SK-N-SH (cell line): Measurements from ENCODE around the gene ABCB1. TPM values are rescaled to one million over a fixed set of nuclear protein-coding genes. Genes with fewer than 3 reads are reported as not detected.

Experiments
- CTCF ChIA-PET: fragments of 300-600, 350-600 bp; formaldehyde crosslinking; extraction: SDS; loops from one replicate; lab custom pipeline; 2021; lab: Yijun Ruan, JAX
- POLR2A ChIA-PET: fragments of 350-600 bp; sonication (Branson Sonifier 250); formaldehyde crosslinking; extraction: SDS; loops from one replicate; lab custom pipeline; 2020; ENCODE audit warnings: antibody characterized with exemption, inconsistent platforms; lab: Yijun Ruan, JAX
- DNase-seq: peaks from one replicate; pipeline ENCODE4 v3.0.0; 2012
- H2AFZ ChIP-seq: fragments of 200-600 bp; sonication (generic); 2 replicates; pipeline ENCODE4 v1.8.1; 2016; ENCODE audit warnings: antibody characterized with exemption, mild to moderate bottlenecking, low read depth
- H3F3A ChIP-seq: fragments of 200-600 bp; sonication (generic); replicated peaks from 2 replicates; pipeline ENCODE3; 2016; ENCODE audit warnings: antibody characterized with exemption, mild to moderate bottlenecking; ENCODE audit not compliant: insufficient read depth
- H3K27ac ChIP-seq, 2 experiments: fragments of 200-500 bp in 1 of 2; fragments of 200-600 bp in 1 of 2; sonication (Bioruptor generic) in 1 of 2; sonication (generic), shearing (Covaris generic) in 1 of 2; 2 replicates each; pipeline versions ENCODE4 v1.5.1 to v1.6.1; 2014 to 2016; ENCODE audit warnings: low read depth in 2 of 2, inconsistent platforms in 1 of 2, low read length in 1 of 2, mild to moderate bottlenecking in 1 of 2, mixed read lengths in 1 of 2
- H3K27me3 ChIP-seq: fragments of 200-600 bp; sonication (generic), shearing (Covaris generic); 2 replicates; pipeline ENCODE4 v1.6.1; 2016; ENCODE audit warnings: mixed run types; ENCODE audit not compliant: insufficient read depth
- H3K36me3 ChIP-seq, 2 experiments: fragments of 200-500 bp in 1 of 2; fragments of 200-600 bp in 1 of 2; sonication (Bioruptor generic) in 1 of 2; sonication (generic) in 1 of 2; replicated peaks in 1 of 2; 2 replicates each; pipeline versions ENCODE3 to v1.5.1; 2014 to 2016; ENCODE audit warnings: low read length in 1 of 2, mild to moderate bottlenecking in 1 of 2; ENCODE audit not compliant: insufficient read depth in 2 of 2, control insufficient read depth in 1 of 2
- H3K4me1 ChIP-seq, 2 experiments: fragments of 200-500 bp in 1 of 2; fragments of 200-600 bp in 1 of 2; sonication (Bioruptor generic) in 1 of 2; sonication (generic), shearing (Covaris generic) in 1 of 2; 2 replicates each; pipeline versions ENCODE4 v1.5.1 to v1.6.1; 2014 to 2016; ENCODE audit warnings: low read depth in 1 of 2, low read length in 1 of 2, mixed run types in 1 of 2; ENCODE audit not compliant: insufficient read depth in 2 of 2, control insufficient read depth in 1 of 2
- H3K4me2 ChIP-seq: fragments of 200-600 bp; sonication (generic), shearing (Covaris generic); 2 replicates; pipeline ENCODE4 v1.6.1; 2017; ENCODE audit warnings: mixed run types
- H3K4me3 ChIP-seq, 2 experiments: fragments of 200-500 bp in 1 of 2; fragments of 200-600 bp in 1 of 2; sonication (Bioruptor generic) in 1 of 2; sonication (generic), shearing (Covaris generic) in 1 of 2; 2 replicates each; pipeline versions ENCODE4 v1.5.1 to v1.8.1; 2014 to 2016; ENCODE audit warnings: low read depth in 2 of 2, inconsistent platforms in 1 of 2, low read length in 1 of 2, mild to moderate bottlenecking in 1 of 2, mixed read lengths in 1 of 2, moderate library complexity in 1 of 2
- H3K79me2 ChIP-seq: fragments of 200-600 bp; sonication (generic); 2 replicates; pipeline ENCODE4 v1.8.1; 2017; ENCODE audit warnings: mild to moderate bottlenecking; ENCODE audit not compliant: insufficient read depth
- H3K9ac ChIP-seq: fragments of 200-600 bp; sonication (generic); 2 replicates; pipeline ENCODE4 v1.6.1; 2017; ENCODE audit warnings: mixed run types
- H3K9me2 ChIP-seq: fragments of 200-600 bp; sonication (generic); 2 replicates; pipeline ENCODE4 v1.6.1; 2017; ENCODE audit warnings: mixed run types
- H3K9me3 ChIP-seq: fragments of 200-600 bp; sonication (generic); 2 replicates; pipeline ENCODE4 v1.6.1; 2017; ENCODE audit warnings: mixed run types, mild to moderate bottlenecking, moderate library complexity
- H4K20me1 ChIP-seq: fragments of 200-600 bp; sonication (generic); 2 replicates; pipeline ENCODE4 v1.6.1; 2017; ENCODE audit warnings: mild to moderate bottlenecking, mixed run types; ENCODE audit not compliant: insufficient read depth
- CHD2 ChIP-seq: fragments of 150-350 bp; IDR thresholded peaks from 2 replicates; pipeline ENCODE4 v1.6.1; 2018; ENCODE audit warnings: low read length; ENCODE audit not compliant: partially characterized antibody
- EP300 ChIP-seq, 2 experiments: IDR thresholded peaks; 2 replicates each; pipeline versions ENCODE4 v1.4.0 to v1.6.1; 2012; ENCODE audit warnings: borderline replicate concordance in 1 of 2, low read depth in 1 of 2, low read length in 1 of 2
- EZH2phosphoT487 ChIP-seq: fragments of 200-600 bp; sonication (generic); IDR thresholded peaks from 2 replicates; pipeline ENCODE4 v1.6.1; 2017; ENCODE audit warnings: low read depth, mixed run types, mild to moderate bottlenecking, antibody characterized with exemption, moderate library complexity, borderline replicate concordance
- FOSL2 ChIP-seq: IDR thresholded peaks from 2 replicates; pipeline ENCODE4 v1.4.0; 2012; ENCODE audit warnings: low read depth, mild to moderate bottlenecking, moderate library complexity, borderline replicate concordance
- FOXJ3 ChIP-seq: sonication (generic); formaldehyde crosslinking; IDR thresholded peaks from 2 replicates; pipeline ENCODE4 v1.5.1; 2020; ENCODE audit warnings: mild to moderate bottlenecking, missing genetic modification reagents
- FOXM1 ChIP-seq: IDR thresholded peaks from 2 replicates; pipeline ENCODE4 v1.4.0; 2012; ENCODE audit warnings: low read depth, mild to moderate bottlenecking
- GABPA ChIP-seq: IDR thresholded peaks from 2 replicates; pipeline ENCODE4 v1.4.0; 2012; ENCODE audit warnings: low read depth, mild to moderate bottlenecking
- GATA2 ChIP-seq: sonication (generic); formaldehyde crosslinking; IDR thresholded peaks from 2 replicates; pipeline ENCODE4 v1.5.0; 2020; ENCODE audit warnings: mild to moderate bottlenecking, missing genetic modification reagents
- MEF2A ChIP-seq: IDR thresholded peaks from 2 replicates; pipeline ENCODE4 v1.4.0; 2012; ENCODE audit warnings: low read depth, borderline replicate concordance
- MXI1 ChIP-seq: IDR thresholded peaks from 2 replicates; pipeline ENCODE4 v1.6.1; 2012; ENCODE audit warnings: mild to moderate bottlenecking, low read depth, low read length, improper control_type of control experiment
- RAD21 ChIP-seq: IDR thresholded peaks from 2 replicates; pipeline ENCODE4 v1.6.1; 2012; ENCODE audit warnings: mild to moderate bottlenecking, low read length
- RFX5 ChIP-seq: IDR thresholded peaks from 2 replicates; pipeline ENCODE4 v1.6.1; 2012; ENCODE audit warnings: mild to moderate bottlenecking, improper control_type of control experiment, low read length
- SMC3 ChIP-seq: IDR thresholded peaks from 2 replicates; pipeline ENCODE4 v1.6.1; 2012; ENCODE audit warnings: low read depth, low read length, improper control_type of control experiment
- TCF12 ChIP-seq: IDR thresholded peaks from 2 replicates; pipeline ENCODE4 v1.4.0; 2012
- YY1 ChIP-seq: IDR thresholded peaks from 2 replicates; pipeline ENCODE4 v1.4.0; 2012; ENCODE audit warnings: low read depth, mild to moderate bottlenecking
- WGBS: methylation state at CpG from one replicate; pipeline ENCODE4 v1.1.6; 2017; ENCODE audit warnings: low lambda C conversion rate; 5-methylcytosine and 5-hydroxymethylcytosine counted together
- polyA plus RNA-seq, 3 experiments: library from polyadenylated mRNA; depleted of rRNA; stranded (reverse); fragments of >200 nt; gene quantifications; 2 replicates each; pipeline ENCODE4 v1.2.3, GENCODE V29; 2012
- TF ChIP-seq, protein P1 (sequence below): fragments of 150-350 bp; IDR thresholded peaks from 2 replicates; pipeline ENCODE4 v1.6.1; 2016; ENCODE audit warnings: mild to moderate bottlenecking, low read depth, low read length
- TF ChIP-seq, protein P2 (sequence below): fragments of 200-600 bp; sonication (generic); IDR thresholded peaks from 2 replicates; pipeline ENCODE4 v1.6.1; 2017; ENCODE audit warnings: antibody characterized with exemption, mild to moderate bottlenecking, moderate library complexity
- TF ChIP-seq, protein P3 (sequence below): IDR thresholded peaks from 2 replicates; pipeline ENCODE4 v1.4.0; 2012; ENCODE audit warnings: low read depth, borderline replicate concordance

Gene ABCB1
- polyA plus RNA-seq, 1 of the 3 experiments (the other 2 are of a cell fraction) = 2.0 TPM

DNA sequence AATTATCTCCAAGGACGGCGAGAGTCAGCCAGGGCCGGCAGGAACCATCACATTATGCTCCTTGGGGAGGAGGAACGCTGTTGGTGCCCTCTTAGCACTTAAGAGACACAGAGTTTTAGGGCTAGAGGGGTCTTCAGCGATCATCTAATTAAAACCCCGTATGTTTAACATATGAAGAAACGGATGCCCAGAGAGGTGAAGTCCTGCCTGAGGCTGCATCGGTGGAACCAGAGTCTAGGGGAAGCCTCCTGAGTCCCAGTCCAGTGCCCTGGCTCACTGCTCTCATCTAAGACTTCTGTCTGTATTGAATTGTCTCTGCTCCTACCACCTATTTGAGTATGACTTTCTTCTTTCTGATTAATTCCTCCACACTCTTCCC lies 124.5 kb downstream of the ABCB1 start:
- Histone ChIP-seq H3K27me3 (peaks cover 14% of the 10 kb centered on the region), H3K4me1 (peaks cover 0 to 14% of the 10 kb centered on the region in 2 experiments; a peak in 1 of 4 replicates)
- 86% methylated on average over 7 of the region's 8 CpGs for WGBS

More for the DNA sequence above, 124.5 kb downstream of the ABCB1 start:
- peak overlapping the region in 1 of 2 experiments; percentile 51; a peak in 1 of 4 replicates for H3K4me3 ChIP-seq
- TF ChIP-seq YY1 (no peak), GATA2 (CRISPR knock-in tag) (no peak), FOSL2 (no peak), CHD2 (no peak), EP300 (IDR thresholded peaks at IDR 0.05; ENCODE audit: borderline replicate concordance in 1 of 2, low read depth in 1 of 2, low read length in 1 of 2) (no peak), FOXM1 (no peak), MXI1 (no peak), EZH2phosphoT487 (no peak), FOXJ3 (no peak), RFX5 (no peak), RAD21 (no peak), SMC3 (no peak), MEF2A (no peak), TCF12 (no peak), GABPA (no peak)
- TF ChIP-seq, protein P1, sequence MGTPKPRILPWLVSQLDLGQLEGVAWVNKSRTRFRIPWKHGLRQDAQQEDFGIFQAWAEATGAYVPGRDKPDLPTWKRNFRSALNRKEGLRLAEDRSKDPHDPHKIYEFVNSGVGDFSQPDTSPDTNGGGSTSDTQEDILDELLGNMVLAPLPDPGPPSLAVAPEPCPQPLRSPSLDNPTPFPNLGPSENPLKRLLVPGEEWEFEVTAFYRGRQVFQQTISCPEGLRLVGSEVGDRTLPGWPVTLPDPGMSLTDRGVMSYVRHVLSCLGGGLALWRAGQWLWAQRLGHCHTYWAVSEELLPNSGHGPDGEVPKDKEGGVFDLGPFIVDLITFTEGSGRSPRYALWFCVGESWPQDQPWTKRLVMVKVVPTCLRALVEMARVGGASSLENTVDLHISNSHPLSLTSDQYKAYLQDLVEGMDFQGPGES = no peak
- TF ChIP-seq, protein P2, sequence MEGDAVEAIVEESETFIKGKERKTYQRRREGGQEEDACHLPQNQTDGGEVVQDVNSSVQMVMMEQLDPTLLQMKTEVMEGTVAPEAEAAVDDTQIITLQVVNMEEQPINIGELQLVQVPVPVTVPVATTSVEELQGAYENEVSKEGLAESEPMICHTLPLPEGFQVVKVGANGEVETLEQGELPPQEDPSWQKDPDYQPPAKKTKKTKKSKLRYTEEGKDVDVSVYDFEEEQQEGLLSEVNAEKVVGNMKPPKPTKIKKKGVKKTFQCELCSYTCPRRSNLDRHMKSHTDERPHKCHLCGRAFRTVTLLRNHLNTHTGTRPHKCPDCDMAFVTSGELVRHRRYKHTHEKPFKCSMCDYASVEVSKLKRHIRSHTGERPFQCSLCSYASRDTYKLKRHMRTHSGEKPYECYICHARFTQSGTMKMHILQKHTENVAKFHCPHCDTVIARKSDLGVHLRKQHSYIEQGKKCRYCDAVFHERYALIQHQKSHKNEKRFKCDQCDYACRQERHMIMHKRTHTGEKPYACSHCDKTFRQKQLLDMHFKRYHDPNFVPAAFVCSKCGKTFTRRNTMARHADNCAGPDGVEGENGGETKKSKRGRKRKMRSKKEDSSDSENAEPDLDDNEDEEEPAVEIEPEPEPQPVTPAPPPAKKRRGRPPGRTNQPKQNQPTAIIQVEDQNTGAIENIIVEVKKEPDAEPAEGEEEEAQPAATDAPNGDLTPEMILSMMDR = no peak
- TF ChIP-seq, protein P3, sequence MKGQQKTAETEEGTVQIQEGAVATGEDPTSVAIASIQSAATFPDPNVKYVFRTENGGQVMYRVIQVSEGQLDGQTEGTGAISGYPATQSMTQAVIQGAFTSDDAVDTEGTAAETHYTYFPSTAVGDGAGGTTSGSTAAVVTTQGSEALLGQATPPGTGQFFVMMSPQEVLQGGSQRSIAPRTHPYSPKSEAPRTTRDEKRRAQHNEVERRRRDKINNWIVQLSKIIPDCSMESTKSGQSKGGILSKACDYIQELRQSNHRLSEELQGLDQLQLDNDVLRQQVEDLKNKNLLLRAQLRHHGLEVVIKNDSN = no peak
- TF ChIP-seq, all 33 proteins: peak for 0
- Histone ChIP-seq H3K9me3 (no peaks in the 10 kb centered on the region), H3K4me2 (0 out of 2 replicates have a peak overlapping the region, but pooled peaks have one; percentile 38), H3F3A (no peaks in the 10 kb centered on the region), H3K9ac (no peak overlapping the region), H3K79me2 (no peaks in the 10 kb centered on the region), H3K27ac (no peak overlapping the region), H3K36me3 (no peaks in the 10 kb centered on the region), H4K20me1 (no peaks in the 10 kb centered on the region), H2AFZ (no peak overlapping the region), H3K9me2 (no peaks in the 10 kb centered on the region)
- ChIA-PET POLR2A (no interaction called here), CTCF (interaction anchor here (1.1 to 1.9 kb wide), 2 partner anchors 30 to 60 kb away, joined by 3 to 5 read pairs; no protein-coding TSS in a partner anchor)
- no peak for DNase-seq
